ENCODE measurements around the gene BCAT1.

GRCh38 chr12:24997970-24998582 is 49.2 kb upstream of the BCAT1 start:
- no peak for TF ChIP-seq POLR2A (IDR thresholded peaks at IDR 0.05)
- no peak for TF ChIP-seq CTCF (IDR thresholded peaks at IDR 0.05)

Data from Peyer's patch (tissue), 4 donors.